HUES6 (cell line): ENCODE data around the gene NAB1.

Experiments
- H3K27ac ChIP-seq: 2 replicates; pipeline ENCODE4 v1.7.0; 2013; ENCODE audit warnings: low read depth, mild to moderate bottlenecking, low read length, inconsistent platforms
- H3K27me3 ChIP-seq: 2 replicates; pipeline ENCODE4 v1.6.1; 2013; ENCODE audit warnings: low read length; ENCODE audit not compliant: control insufficient read depth, insufficient read depth
- H3K36me3 ChIP-seq: 2 replicates; pipeline ENCODE4 v1.6.1; 2013; ENCODE audit warnings: low read length; ENCODE audit not compliant: control insufficient read depth, insufficient read depth
- H3K4me1 ChIP-seq: 2 replicates; pipeline ENCODE4 v1.6.1; 2013; ENCODE audit warnings: low read length; ENCODE audit not compliant: control insufficient read depth, insufficient read depth
- H3K4me3 ChIP-seq: 2 replicates; pipeline ENCODE4 v1.5.1; 2013; ENCODE audit warnings: low read depth, low read length
- H3K9ac ChIP-seq: one replicate; pipeline ENCODE4 v1.6.1; 2013; ENCODE audit warnings: mild to moderate bottlenecking, low read length
- H3K9me3 ChIP-seq: 2 replicates; pipeline ENCODE4 v1.6.1; 2013; ENCODE audit warnings: low read depth, low read length; ENCODE audit not compliant: control insufficient read depth, insufficient read depth

NAB1 gene

GRCh38 chr2:190723397-190724090 is 74.7 kb downstream of the NAB1 start:
- Histone ChIP-seq H3K9me3 (no peaks in the 10 kb centered on the region), H3K27ac (no peak overlapping the region), H3K4me1 (peaks cover 7% of the 10 kb centered on the region; the same call in 1 of the 2 replicates), H3K36me3 (no peaks in the 10 kb centered on the region), H3K27me3 (no peaks in the 10 kb centered on the region), H3K9ac (no peak overlapping the region), H3K4me3 (no peak overlapping the region)

GRCh38 chr2:190726255-190726654 is 77.4 kb downstream of the NAB1 start:
- Histone ChIP-seq H3K36me3 (no peaks in the 10 kb centered on the region), H3K9me3 (no peaks in the 10 kb centered on the region), H3K4me1 (no peaks in the 10 kb centered on the region), H3K4me3 (no peak overlapping the region), H3K9ac (no peak overlapping the region), H3K27me3 (no peaks in the 10 kb centered on the region), H3K27ac (no peak overlapping the region)

GRCh38 chr2:190736355-190736754 is 87.5 kb downstream of the NAB1 start:
- Histone ChIP-seq H3K4me1 (no peaks in the 10 kb centered on the region), H3K27me3 (no peaks in the 10 kb centered on the region), H3K9me3 (no peaks in the 10 kb centered on the region), H3K4me3 (no peak overlapping the region), H3K36me3 (no peaks in the 10 kb centered on the region), H3K27ac (no peak overlapping the region), H3K9ac (no peak overlapping the region)

GRCh38 chr2:190740449-190740848 is 91.6 kb downstream of the NAB1 start:
- Histone ChIP-seq H3K36me3 (no peaks in the 10 kb centered on the region), H3K9me3 (peaks cover 6% of the 10 kb centered on the region; the same call in 1 of the 2 replicates), H3K4me1 (no peaks in the 10 kb centered on the region), H3K4me3 (no peak overlapping the region), H3K27ac (no peak overlapping the region), H3K27me3 (no peaks in the 10 kb centered on the region), H3K9ac (no peak overlapping the region)
